ENCODE measurements around the gene AMMECR1L. TPM values are rescaled to one million over a fixed set of nuclear protein-coding genes. Genes with fewer than 3 reads are reported as not detected.

Gene AMMECR1L
- polyA plus RNA-seq, 1 donor from 2014 or later = 19.5 TPM

GRCh38 chr2:127853671-127854070 is 32.1 kb downstream of the AMMECR1L start:
- no peaks in the 10 kb centered on the region for H3K36me3 ChIP-seq (ENCODE audit: insufficient read depth, low read length)
- H3K27me3 ChIP-seq (ENCODE audit: insufficient read depth, low read depth, low read length) = no peaks in the 10 kb centered on the region
- H3K79me2 ChIP-seq (replicated peaks; ENCODE audit: insufficient read depth, low read length) = peaks cover 25% of the 10 kb centered on the region
- H3K4me2 ChIP-seq (ENCODE audit: low read length) = no peak overlapping the region
- TF ChIP-seq TAF1 (IDR thresholded peaks at IDR 0.05; ENCODE audit: low read depth) = no peak
- no peak for TF ChIP-seq MXI1 (conservative IDR thresholded peaks at IDR 0.05; ENCODE audit: poor library complexity, severe bottlenecking)
- TF ChIP-seq, protein P1, sequence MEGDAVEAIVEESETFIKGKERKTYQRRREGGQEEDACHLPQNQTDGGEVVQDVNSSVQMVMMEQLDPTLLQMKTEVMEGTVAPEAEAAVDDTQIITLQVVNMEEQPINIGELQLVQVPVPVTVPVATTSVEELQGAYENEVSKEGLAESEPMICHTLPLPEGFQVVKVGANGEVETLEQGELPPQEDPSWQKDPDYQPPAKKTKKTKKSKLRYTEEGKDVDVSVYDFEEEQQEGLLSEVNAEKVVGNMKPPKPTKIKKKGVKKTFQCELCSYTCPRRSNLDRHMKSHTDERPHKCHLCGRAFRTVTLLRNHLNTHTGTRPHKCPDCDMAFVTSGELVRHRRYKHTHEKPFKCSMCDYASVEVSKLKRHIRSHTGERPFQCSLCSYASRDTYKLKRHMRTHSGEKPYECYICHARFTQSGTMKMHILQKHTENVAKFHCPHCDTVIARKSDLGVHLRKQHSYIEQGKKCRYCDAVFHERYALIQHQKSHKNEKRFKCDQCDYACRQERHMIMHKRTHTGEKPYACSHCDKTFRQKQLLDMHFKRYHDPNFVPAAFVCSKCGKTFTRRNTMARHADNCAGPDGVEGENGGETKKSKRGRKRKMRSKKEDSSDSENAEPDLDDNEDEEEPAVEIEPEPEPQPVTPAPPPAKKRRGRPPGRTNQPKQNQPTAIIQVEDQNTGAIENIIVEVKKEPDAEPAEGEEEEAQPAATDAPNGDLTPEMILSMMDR (IDR thresholded peaks at IDR 0.05; ENCODE audit: poor library complexity, severe bottlenecking) = no peak
- no peak for TF ChIP-seq EZH2 (IDR thresholded peaks at IDR 0.05; ENCODE audit: borderline replicate concordance, insufficient read depth, low read length, poor library complexity, severe bottlenecking)
- TF ChIP-seq RAD21 (conservative IDR thresholded peaks at IDR 0.05) = no peak
- no peak for TF ChIP-seq SMC3 (conservative IDR thresholded peaks at IDR 0.05; ENCODE audit: poor library complexity)
- no peak overlapping the region for H3K9ac ChIP-seq (ENCODE audit: low read length)
- H3K9me2 ChIP-seq (ENCODE audit: insufficient read depth, low read length) = no peaks in the 10 kb centered on the region
- no peaks in the 10 kb centered on the region for H3K9me3 ChIP-seq (ENCODE audit: low read length)
- H3K27ac ChIP-seq (ENCODE audit: low read length) = no peak overlapping the region
- no peak overlapping the region for H2AFZ ChIP-seq (ENCODE audit: low read depth, low read length)
- no peak overlapping the region for H3K4me3 ChIP-seq (ENCODE audit: low read length)
- H4K20me1 ChIP-seq (ENCODE audit: insufficient read depth) = no peaks in the 10 kb centered on the region
- no peaks in the 10 kb centered on the region for H3F3A ChIP-seq (ENCODE audit: insufficient read depth, low read length, poor library complexity, severe bottlenecking)

- Histone ChIP-seq H2AFZ (ENCODE audit: low read depth, low read length) (no peak overlapping the region), H3K79me2 (replicated peaks; ENCODE audit: insufficient read depth, low read length) (peaks cover 22% of the 10 kb centered on the region), H3K4me3 (ENCODE audit: low read length) (no peak overlapping the region), H3F3A (ENCODE audit: insufficient read depth, low read length, poor library complexity, severe bottlenecking) (no peaks in the 10 kb centered on the region), H3K27me3 (ENCODE audit: insufficient read depth, low read depth, low read length) (no peaks in the 10 kb centered on the region), H3K27ac (ENCODE audit: low read length) (no peak overlapping the region), H3K9ac (ENCODE audit: low read length) (no peak overlapping the region), H3K9me3 (ENCODE audit: low read length) (no peaks in the 10 kb centered on the region), H3K36me3 (ENCODE audit: insufficient read depth, low read length) (no peaks in the 10 kb centered on the region), H4K20me1 (ENCODE audit: insufficient read depth) (no peaks in the 10 kb centered on the region), H3K4me2 (ENCODE audit: low read length) (no peak overlapping the region), H3K9me2 (ENCODE audit: insufficient read depth, low read length) (no peaks in the 10 kb centered on the region)
- TF ChIP-seq EZH2 (IDR thresholded peaks at IDR 0.05; ENCODE audit: borderline replicate concordance, insufficient read depth, low read length, poor library complexity, severe bottlenecking) = no peak
- no peak for TF ChIP-seq SMC3 (conservative IDR thresholded peaks at IDR 0.05; ENCODE audit: poor library complexity)
- no peak for TF ChIP-seq MXI1 (conservative IDR thresholded peaks at IDR 0.05; ENCODE audit: poor library complexity, severe bottlenecking)
- no peak for TF ChIP-seq RAD21 (conservative IDR thresholded peaks at IDR 0.05)
- TF ChIP-seq, protein P1 (IDR thresholded peaks at IDR 0.05; ENCODE audit: poor library complexity, severe bottlenecking) = no peak
- no peak for TF ChIP-seq EP300 (conservative IDR thresholded peaks at IDR 0.05; ENCODE audit: poor library complexity, severe bottlenecking)
- TF ChIP-seq, protein P2, sequence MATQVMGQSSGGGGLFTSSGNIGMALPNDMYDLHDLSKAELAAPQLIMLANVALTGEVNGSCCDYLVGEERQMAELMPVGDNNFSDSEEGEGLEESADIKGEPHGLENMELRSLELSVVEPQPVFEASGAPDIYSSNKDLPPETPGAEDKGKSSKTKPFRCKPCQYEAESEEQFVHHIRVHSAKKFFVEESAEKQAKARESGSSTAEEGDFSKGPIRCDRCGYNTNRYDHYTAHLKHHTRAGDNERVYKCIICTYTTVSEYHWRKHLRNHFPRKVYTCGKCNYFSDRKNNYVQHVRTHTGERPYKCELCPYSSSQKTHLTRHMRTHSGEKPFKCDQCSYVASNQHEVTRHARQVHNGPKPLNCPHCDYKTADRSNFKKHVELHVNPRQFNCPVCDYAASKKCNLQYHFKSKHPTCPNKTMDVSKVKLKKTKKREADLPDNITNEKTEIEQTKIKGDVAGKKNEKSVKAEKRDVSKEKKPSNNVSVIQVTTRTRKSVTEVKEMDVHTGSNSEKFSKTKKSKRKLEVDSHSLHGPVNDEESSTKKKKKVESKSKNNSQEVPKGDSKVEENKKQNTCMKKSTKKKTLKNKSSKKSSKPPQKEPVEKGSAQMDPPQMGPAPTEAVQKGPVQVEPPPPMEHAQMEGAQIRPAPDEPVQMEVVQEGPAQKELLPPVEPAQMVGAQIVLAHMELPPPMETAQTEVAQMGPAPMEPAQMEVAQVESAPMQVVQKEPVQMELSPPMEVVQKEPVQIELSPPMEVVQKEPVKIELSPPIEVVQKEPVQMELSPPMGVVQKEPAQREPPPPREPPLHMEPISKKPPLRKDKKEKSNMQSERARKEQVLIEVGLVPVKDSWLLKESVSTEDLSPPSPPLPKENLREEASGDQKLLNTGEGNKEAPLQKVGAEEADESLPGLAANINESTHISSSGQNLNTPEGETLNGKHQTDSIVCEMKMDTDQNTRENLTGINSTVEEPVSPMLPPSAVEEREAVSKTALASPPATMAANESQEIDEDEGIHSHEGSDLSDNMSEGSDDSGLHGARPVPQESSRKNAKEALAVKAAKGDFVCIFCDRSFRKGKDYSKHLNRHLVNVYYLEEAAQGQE (IDR thresholded peaks at IDR 0.05; ENCODE audit: borderline replicate concordance) = no peak
- TF ChIP-seq POLR2AphosphoS5 (IDR thresholded peaks at IDR 0.05) = no peak
- TF ChIP-seq TAF1 (IDR thresholded peaks at IDR 0.05; ENCODE audit: low read depth) = no peak
Observed at GRCh38 chr2:127852388-127852787, 33.4 kb downstream of the AMMECR1L start.
